ENCODE measurements around the gene SEPTIN5. TPM values are rescaled to one million over a fixed set of nuclear protein-coding genes. Genes with fewer than 3 reads are reported as not detected.
A peak's percentile ranks its signal among the peaks of the same experiment; 100 is the strongest.

Gene SEPTIN5
- total RNA-seq = 100 to 1,000 TPM in 1 of 2 donors, 10 to 100 TPM in 1; 47.7 to 147 TPM

DNA sequence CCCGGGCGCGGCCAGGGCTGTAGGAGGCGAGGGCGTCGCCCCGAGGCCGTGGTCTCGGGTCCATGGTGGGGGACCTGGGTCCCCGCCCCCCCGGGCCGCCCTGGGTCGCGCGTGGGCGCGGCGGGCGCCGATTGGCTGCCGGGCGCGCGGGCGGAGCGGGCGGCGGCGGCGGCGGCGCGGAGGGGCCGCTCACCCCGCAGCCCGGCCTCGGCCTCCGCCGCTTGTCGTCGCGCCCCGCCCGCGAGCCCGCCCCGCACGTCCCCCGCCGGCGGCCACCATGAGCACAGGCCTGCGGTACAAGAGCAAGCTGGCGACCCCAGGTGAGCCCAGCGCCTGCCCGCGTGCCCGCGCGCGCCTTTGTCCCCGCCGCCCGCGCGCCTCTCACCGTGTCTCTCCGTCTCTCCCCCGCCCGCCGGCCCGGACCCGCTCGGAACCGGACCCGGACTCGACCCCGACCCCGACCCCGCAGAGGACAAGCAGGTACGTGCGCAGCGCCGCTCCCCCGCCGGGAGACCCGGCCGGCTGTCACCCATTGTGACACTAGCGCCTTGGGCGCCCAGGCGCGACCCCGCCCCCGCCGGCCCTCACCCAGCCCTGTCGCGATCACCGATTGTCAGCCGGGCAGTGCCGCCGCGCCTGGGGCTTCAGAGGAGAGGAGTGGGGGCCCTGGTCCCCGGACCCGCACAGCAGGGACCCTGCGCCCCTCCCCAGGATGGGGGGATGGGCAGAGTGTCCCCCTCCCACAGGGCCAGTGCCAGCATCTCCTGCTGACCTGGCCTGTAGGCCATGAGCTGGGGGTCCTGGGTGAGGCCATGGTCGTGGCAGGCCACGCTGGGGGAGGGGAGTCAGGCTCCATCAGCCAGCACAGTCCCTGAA is at the start of gene SEPTIN5:
TSS of gene SEPTIN5 (plus strand) at position 192 of the 876 bp plus-strand sequence. CDS start at position 278, 86 bp downstream.
- no peaks in the 10 kb centered on the region for H3K36me3 ChIP-seq
- DNase-seq (ENCODE audit: low spot score) = no peak
- TF ChIP-seq, protein P1, sequence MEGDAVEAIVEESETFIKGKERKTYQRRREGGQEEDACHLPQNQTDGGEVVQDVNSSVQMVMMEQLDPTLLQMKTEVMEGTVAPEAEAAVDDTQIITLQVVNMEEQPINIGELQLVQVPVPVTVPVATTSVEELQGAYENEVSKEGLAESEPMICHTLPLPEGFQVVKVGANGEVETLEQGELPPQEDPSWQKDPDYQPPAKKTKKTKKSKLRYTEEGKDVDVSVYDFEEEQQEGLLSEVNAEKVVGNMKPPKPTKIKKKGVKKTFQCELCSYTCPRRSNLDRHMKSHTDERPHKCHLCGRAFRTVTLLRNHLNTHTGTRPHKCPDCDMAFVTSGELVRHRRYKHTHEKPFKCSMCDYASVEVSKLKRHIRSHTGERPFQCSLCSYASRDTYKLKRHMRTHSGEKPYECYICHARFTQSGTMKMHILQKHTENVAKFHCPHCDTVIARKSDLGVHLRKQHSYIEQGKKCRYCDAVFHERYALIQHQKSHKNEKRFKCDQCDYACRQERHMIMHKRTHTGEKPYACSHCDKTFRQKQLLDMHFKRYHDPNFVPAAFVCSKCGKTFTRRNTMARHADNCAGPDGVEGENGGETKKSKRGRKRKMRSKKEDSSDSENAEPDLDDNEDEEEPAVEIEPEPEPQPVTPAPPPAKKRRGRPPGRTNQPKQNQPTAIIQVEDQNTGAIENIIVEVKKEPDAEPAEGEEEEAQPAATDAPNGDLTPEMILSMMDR (IDR thresholded peaks at IDR 0.05) = no peak
- H3K27me3 ChIP-seq (replicated peaks; ENCODE audit: insufficient read depth) = no peaks in the 10 kb centered on the region
- ATAC-seq (ENCODE audit: insufficient number of reproducible peaks, low FRiP score, low read depth) = no peak
- no peak within 1 kb of the TSS for H3K27ac ChIP-seq
- H3K4me3 ChIP-seq = peak within 1 kb of the TSS; percentile 79
- H3K9me3 ChIP-seq = no peaks in the 10 kb centered on the region
- peaks cover 6 to 31% of the 10 kb centered on the region in 2 donors for H3K4me1 ChIP-seq (ENCODE audit: control insufficient read depth in 1 of 2, low read depth in 2 of 2)

DNA sequence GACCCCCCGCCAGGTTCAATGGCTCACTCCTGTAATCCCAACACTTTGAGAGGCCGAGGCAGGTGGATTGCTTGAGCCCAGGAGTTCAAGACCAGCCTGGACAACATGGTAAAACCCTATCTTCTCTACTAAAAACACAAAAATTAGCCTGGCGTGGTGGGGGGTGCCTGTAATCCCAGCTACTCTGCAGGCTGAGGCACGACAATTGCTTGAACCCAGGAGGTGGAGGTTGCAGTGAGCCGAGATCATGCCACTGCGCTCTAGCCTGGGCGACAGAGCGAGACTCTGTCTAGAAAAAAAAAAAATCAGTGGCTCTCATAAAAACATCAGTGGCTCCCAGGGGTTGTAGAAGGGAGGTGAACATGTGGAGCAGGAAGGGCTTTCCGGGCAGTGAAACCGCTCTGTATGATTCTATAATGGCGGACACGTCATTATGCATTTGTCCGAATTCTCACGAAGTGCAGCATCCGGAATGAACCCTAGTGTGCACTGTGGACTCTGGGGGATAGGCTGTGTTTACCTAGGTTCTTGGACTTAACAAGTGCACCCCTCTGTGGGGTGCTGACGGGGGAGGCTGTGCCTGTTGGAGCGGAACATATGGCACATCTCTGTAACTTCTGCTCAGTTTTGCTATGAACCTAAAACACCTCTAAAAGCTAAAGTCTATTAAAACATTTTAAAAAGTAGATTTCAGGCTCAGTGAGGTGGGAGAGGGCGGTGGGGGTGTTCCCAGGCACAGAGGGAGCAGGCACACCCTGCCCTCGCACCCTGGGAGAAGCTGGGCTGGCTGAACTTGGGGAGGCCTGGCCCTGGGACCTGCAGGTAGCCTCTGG is 49.1 kb upstream of the SEPTIN5 start:
- DNase-seq (ENCODE audit: low spot score) = no peak
- Histone ChIP-seq H3K4me3 (no peak overlapping the region), H3K9me3 (no peaks in the 10 kb centered on the region), H3K36me3 (no peaks in the 10 kb centered on the region), H3K27me3 (replicated peaks; ENCODE audit: insufficient read depth) (no peaks in the 10 kb centered on the region), H3K27ac (no peak overlapping the region), H3K4me1 (ENCODE audit: control insufficient read depth in 1 of 2, low read depth in 2 of 2) (peaks cover 10 to 41% of the 10 kb centered on the region in 2 donors)
- TF ChIP-seq, protein P1 (IDR thresholded peaks at IDR 0.05) = no peak
- no peak for ATAC-seq (ENCODE audit: insufficient number of reproducible peaks, low FRiP score, low read depth)

DNA sequence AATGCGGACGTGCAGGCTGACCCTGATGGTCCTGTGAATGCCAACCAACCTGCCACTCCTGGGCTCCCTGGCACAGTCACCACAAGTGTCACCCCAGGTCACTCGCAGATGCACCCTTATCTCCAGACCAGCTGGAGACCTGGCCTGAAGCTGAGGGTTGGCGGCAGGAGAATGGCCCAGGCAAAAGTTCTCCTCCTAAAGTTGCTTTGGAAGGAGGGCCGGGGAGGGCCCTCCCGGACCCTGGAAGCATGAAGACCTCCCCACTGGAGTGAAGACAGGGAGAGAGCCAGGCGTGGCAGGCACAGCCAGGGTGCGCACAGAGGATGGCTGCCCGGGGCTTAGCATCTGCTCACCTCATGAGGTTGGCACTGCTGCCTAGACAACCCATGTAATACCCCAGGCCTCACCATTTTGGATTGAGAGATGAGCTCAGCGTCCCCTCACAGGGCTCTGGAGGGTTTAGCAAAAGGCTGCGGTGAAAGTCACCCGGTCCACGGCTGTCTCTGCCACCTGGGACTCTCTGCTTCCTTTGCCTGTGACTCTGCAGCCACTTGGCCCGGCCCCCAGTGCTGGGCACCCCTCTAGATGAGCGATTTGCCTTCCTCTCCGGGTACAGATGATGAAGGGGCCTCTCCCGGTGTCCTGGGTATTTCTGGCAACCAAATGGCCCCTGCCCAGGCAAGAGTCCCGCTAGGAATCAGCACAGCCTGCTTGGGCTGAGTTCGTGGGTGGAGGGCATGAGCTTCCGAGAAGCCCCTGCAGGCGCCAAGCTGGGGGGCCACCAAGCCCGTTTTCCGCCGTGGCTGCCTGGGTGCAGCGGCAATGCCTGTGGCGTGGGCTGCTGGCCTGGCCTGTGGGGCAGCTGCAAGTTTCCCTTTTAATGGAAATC is 48.3 kb upstream of the SEPTIN5 start:
- peak overlapping the region in 1 of 2 donors; percentile 17 for H3K27ac ChIP-seq
- H3K4me1 ChIP-seq (ENCODE audit: control insufficient read depth in 1 of 2, low read depth in 2 of 2) = peaks cover 10 to 41% of the 10 kb centered on the region in 2 donors
- H3K36me3 ChIP-seq = no peaks in the 10 kb centered on the region
- DNase-seq (ENCODE audit: low spot score) (no peak), ATAC-seq (ENCODE audit: insufficient number of reproducible peaks, low FRiP score, low read depth) (no peak)
- peak overlapping the region; percentile 9 for H3K4me3 ChIP-seq
- TF ChIP-seq, protein P1 (IDR thresholded peaks at IDR 0.05) = no peak
- H3K27me3 ChIP-seq (replicated peaks; ENCODE audit: insufficient read depth) = no peaks in the 10 kb centered on the region
- no peaks in the 10 kb centered on the region for H3K9me3 ChIP-seq

DNA sequence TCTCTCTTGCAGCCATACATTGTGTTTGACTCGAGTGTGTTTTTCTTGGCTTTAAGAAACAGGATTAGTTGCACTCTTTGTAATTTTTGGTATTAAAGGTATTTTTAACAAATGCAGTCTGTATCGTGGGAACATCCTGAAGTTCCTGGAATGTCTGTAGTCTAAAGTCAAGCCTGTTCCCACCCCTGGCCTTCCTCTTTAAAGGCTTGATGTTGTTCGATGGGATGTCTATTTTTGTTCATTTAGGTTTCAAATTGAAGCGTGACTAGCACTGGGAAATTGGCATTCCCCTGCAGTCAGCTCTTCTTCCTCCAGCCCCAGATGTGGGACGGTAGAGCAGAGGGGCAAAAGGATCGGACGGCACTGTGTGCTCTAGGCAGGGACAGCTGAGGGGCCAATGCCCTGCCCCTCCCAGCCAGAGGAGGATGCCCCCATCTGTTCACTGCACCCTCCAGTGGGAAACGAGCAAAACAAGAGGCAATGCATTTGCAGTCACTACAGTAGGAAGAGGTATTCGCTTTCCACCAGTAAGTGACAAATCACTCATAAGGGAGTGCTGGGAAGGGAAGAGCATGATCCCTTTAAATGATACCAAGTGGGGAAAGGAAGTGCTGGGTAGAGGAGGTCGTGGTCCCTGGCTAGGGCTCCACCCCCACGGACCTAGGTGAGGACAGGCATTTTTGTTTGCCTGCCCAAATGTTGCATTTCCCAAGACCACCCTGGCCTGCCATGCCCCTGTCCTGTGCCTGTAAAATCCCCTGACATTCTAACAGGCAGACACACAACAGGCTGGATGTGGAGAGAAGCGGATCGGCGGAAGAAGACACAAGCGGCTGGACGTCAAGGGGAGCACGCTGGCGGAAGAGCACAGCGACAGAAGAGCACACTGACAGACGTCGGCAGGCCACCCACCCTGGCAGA is 47.4 kb upstream of the SEPTIN5 start:
- no peaks in the 10 kb centered on the region for H3K36me3 ChIP-seq
- TF ChIP-seq, protein P1 (IDR thresholded peaks at IDR 0.05) = no peak
- no peak for DNase-seq (ENCODE audit: low spot score)
- H3K4me3 ChIP-seq = peak overlapping the region; percentile 9
- no peak overlapping the region for H3K27ac ChIP-seq
- H3K4me1 ChIP-seq (ENCODE audit: control insufficient read depth in 1 of 2, low read depth in 2 of 2) = peaks cover 10 to 41% of the 10 kb centered on the region in 2 donors
- H3K27me3 ChIP-seq (replicated peaks; ENCODE audit: insufficient read depth) = no peaks in the 10 kb centered on the region
- ATAC-seq (ENCODE audit: insufficient number of reproducible peaks, low FRiP score, low read depth) = no peak
- no peaks in the 10 kb centered on the region for H3K9me3 ChIP-seq

Measured in thoracic aorta (tissue), 2 donors.